GM19023 (cell line): ENCODE data around the gene CEBPA.
A peak's percentile ranks its signal among the peaks of the same experiment; 100 is the strongest.
"Not testable (repeated sequence)": the region's sequence is repeated elsewhere in the genome, so short reads cannot be mapped to it uniquely, and the experiment has no call there.

Source experiments
- ATAC-seq: cut with Tn5 transposase; IDR thresholded peaks from one replicate; pipeline ENCODE4 v1.9.1; 2021; ENCODE audit warnings: mild to moderate bottlenecking, moderate library complexity; ENCODE audit not compliant: unreplicated experiment

Gene CEBPA

DNA sequence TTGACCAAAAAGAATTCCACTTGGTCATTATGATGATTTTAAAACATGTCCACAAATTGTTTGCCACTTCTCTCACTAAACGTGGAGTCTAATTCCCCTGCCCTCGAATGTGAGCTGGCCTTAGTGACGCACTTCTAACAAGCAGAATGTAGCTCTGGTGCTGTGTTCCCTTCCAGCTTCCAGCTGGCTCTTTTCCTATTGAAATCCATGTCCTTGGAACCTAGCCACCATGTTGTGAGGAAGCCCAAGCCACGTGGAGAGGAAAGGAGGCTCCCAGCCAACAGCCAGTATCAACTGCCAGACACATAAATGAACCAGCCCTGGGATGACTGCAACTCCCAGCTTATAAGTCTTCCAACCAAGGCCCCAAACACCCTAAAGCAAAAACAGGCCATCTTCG, 23.6 kb upstream of the CEBPA start:
- ATAC-seq: no peak

DNA sequence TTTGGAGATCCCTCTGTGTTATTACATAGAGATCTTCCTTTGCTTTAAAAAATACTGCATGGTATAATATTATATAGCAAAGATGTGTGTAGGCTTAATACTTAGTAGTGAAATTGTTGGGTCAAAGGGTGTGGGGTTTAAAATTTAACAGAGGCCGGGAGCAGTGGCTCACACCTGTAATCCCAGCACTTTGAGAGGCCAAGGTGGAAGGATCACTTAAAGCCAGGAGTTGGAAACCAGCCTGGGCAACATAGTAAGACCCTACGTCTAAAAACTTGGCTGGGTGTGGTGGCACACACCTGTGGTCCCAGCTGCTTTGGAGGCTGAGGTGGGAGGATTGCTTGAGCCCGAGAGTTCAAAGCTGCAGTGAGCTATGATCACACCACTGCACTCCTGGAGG, 22.3 kb upstream of the CEBPA start:
- no peak for ATAC-seq

DNA sequence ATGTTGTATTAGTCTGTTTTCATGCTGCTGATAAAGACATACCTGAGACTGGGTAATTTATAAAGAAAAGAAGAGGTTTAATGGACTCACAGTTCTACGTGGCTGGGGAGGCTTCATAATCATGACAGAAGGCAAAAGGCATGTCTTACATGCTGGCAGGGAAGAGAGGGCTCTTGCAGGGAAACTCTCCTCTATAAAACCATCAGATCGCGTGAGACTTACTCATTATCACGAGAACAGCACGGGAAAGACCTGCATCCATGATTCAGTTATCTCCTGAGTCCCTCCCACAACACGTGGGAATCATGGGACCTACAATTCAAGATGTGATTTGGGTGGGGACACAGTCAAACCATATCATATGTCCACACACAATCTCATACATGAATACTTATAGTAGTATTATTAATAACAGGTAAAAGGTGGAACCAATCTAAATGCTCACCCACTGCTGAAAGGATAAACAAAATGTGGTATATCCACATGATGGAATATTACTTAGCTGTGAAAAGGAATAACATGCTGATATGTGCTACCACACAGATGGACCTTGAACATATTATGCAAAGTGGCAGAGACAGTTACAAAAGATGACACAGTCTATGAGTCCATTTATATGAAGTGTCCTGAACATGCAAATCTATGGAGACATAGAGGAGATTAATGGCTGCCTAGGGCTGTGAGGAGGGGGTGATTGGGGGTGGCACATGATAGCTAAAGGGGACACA, 20.9 kb upstream of the CEBPA start:
- no peak for ATAC-seq

GRCh38 chr19:33320636-33321035, 18.3 kb upstream of the CEBPA start:
- no peak for ATAC-seq

- ATAC-seq: not testable (repeated sequence)
Observed at GRCh38 chr19:33317991-33318390, 15.7 kb upstream of the CEBPA start.

DNA sequence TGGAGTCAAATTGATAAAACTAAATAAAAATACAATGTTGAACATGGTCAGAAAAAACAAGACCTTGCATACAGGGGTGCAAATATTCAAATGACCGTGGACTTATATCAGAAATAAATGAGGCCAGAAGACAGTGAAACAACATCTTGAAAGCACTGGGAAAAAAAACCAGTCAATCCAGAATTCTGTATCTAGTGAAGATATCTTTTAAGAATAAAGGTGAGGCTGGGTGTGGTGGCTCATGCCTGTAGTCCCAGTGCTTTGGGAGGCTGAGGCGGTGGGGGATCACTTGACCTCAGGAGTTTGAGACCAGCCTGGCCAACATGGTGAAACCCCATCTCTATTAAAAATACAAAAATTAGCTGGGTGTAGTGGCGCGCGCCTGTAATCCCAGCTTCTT, 15.2 kb upstream of the CEBPA start:
- no peak for ATAC-seq

- no peak for ATAC-seq
Observed at GRCh38 chr19:33316541-33317264, 14.4 kb upstream of the CEBPA start.

- not testable (repeated sequence) for ATAC-seq
Observed at GRCh38 chr19:33312808-33313207, 10.5 kb upstream of the CEBPA start.

DNA sequence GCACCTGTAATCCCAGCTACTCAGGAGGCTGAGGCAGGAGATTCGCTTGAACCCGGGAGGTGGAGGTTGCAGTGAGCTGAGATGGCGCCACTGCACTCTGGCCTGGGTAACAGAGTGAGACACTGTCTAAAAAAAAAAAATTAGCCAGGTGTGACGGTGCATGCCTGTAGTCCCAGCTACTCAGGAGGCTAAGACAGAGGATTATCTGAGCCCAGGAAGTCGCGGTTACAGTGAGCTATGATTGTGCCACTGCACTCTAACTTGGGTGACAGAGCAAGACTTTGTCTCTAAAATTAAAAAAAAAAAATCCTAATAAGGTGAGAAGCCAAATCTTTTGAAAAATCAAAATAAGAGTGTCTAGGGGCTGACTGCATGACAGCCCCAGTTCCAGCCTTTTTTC, 9.7 kb upstream of the CEBPA start:
- ATAC-seq: no peak

DNA sequence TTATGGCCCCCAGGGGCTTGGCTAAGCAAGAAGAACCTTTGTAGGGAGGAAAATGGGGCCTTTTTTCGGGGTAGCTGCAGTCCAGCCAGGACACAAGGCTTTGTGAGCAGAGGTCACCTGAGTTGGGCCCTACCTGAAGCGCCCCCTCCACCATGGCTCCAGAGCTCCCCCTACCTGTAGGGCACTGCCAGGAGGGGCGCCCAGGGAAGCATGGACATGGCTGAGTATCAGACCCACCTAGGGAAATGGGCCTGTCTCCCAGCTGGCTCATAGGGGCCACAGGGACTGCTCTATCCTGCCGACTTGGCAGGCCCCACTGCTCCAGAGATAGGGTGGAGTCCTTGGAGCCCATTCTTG, 9.0 kb upstream of the CEBPA start:
- no peak for ATAC-seq

GRCh38 chr19:33310606-33311325, 8.4 kb upstream of the CEBPA start:
- ATAC-seq: no peak

DNA sequence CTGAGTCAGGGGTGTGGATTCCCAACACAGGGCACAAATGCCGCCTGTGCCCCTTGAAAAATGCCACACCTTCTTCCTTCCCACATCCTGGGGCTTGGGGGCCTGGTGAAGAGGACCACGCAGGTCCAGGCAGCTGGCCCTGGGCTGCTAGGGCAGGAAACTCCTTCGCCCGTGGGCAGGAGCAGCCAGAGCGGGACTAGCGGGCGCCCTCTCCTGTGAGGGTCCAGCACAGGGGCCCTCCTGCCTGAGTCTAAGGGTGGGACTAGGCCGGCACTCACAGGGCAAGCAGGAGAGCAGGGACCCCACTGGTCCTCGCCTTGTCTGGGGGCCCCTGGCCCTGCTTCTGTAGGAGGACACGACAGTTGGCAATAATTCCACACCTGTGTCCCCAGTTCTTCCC, 7.5 kb upstream of the CEBPA start:
- no peak for ATAC-seq

- no peak for ATAC-seq
Observed at GRCh38 chr19:33306853-33307792, 4.8 kb upstream of the CEBPA start.

- ATAC-seq: no peak
Observed at GRCh38 chr19:33306191-33306590, 3.9 kb upstream of the CEBPA start.

DNA sequence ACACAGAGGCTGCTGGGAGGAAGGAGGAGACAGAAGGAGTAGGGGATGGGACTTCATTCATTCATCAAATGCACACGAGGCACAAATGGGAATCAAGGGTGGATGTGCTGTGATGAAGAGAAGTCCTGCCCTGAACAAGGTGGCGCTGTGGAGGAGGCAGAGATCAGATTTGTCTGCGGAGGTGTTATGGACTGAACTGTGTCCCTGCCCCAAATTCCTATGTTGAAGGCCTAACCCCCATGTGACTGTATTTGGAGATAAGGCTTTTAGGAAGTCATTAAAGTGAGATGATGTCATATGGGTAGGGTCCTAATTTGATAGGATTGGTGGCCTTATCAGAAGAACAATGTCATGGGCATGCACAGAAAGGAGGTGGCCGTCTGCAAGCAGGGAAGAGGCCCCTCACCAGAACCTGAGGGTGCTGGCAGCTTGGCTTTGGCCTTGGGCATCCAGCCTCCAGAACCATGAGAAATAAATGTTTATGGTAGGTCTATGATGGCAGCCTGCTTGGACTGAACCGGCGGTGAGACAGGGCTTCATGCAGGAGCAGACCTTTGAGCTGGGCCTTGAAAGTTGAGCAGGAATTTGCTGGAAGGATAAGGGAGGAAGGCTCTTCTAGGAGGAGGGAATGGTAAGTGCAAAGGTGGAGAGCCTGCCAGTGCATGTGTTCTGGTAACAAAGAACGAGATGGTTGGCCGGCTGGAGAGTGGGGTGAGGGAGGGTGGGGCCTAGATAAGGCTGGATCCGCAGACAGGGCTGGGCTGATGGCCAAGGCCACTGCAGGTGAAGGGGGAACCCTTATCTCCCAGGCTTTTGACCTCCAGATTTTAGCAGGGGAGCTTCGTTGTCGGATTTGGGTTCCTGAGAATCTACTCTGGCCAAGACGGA, 2.7 kb upstream of the CEBPA start:
- ATAC-seq: no peak

DNA sequence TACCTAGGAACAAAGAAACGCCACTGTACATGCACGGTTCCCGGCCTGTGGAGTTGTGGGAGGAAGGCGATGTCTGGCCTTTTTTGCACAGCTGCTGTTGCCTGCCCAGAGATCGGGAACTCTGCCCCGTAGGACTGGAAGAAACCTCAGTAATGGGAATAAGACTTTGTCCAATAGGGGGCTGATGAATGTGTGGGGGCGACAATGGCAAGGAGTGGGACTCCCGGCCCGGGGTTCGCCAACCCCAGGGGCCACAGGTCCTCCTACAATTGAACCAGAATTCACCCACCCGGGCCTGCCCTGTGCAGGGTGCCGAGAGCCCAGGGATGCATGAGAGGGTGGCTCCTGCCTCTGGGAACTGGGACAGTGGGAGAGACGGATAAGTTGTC, 2.0 kb upstream of the CEBPA start:
- no peak for ATAC-seq

DNA sequence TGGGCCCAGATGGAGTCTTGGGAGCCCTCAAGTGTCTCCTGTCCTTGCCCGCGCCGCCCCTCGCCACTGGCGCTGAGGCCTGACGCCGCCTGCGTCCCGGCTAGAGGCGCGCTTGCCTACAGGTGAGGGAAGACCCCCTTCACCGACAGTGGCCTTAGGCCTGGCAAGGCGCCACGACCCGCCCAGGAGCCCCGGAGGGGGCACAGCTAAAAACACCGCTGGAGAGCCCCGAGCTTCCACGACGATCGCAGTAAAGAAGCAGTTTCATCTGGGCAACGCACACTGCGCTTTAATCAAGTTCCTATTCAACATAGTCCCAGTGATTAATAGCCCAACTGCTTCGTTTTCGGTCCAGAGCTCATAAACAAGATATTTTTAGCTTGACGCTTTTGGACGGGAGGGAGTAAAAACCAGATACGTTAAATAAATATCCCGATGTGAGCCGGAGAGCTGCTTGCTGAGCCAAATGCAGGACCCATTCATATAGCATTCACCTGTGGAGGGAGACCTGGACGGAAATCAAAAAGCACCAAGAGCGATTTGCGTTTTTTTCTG, 1.5 kb upstream of the CEBPA start:
- no peak for ATAC-seq

DNA sequence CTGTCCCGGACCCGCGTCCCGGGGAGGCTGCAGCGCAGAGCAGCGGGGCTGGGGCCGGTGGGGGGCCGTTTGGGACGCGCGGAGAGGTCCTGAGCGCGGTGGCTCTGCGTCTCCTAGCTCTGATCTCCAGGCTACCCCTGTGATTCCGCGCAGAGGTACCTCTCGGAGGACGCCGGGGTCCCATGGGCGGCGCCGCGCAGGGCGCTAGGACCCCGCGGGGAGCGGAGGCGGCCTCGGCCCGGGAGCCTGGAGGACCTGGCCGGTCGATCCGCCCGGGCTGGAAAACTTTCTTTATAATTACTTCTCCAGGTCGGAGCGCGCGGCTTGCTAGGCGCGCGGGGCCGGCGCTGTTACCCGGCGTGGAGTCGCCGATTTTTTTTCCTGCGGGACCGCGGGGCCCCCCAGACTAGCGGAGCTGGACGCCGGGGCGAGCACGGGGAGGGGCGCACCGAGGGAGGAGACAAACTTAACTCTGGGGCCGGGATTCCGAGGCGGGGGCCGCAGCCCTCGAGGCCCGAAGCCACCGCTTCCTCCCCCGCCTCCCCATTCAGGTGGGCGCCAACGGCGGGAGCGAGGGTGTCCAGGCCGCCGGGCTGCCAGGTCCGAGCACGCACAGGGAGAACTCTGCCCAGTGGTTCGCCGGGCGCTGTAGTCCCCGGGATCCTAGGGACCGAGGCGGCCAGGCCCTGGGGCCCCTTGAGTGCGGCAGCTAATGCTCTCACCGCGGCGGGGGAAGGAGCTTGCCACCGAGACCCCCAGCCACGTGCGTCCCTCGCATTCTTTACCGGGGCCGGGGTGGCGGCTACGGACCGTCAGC, 848 bp upstream of the CEBPA start:
- ATAC-seq: peak; percentile 17

DNA sequence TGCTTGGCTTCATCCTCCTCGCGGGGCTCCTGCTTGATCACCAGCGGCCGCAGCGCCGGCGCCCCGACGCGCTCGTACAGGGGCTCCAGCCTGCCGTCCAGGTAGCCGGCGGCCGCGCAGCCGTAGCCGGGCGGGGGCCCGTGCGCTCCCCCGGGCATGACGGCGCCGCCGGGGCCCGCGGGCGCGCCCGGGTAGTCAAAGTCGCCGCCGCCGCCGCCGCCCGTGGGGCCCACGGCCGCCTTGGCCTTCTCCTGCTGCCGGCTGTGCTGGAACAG, 497 bp downstream of the CEBPA start:
- no peak for ATAC-seq
